HG03575 (cell line): ENCODE data around the gene RNF8.
"Not testable (repeated sequence)": the region's sequence is repeated elsewhere in the genome, so short reads cannot be mapped to it uniquely, and the experiment has no call there.

Source experiments
- ATAC-seq: cut with Tn5 transposase; IDR thresholded peaks from one replicate; pipeline ENCODE4 v1.9.1; 2021; ENCODE audit not compliant: unreplicated experiment, insufficient number of reproducible peaks, low FRiP score; ENCODE audit errors: extremely low read depth

RNF8 gene

DNA sequence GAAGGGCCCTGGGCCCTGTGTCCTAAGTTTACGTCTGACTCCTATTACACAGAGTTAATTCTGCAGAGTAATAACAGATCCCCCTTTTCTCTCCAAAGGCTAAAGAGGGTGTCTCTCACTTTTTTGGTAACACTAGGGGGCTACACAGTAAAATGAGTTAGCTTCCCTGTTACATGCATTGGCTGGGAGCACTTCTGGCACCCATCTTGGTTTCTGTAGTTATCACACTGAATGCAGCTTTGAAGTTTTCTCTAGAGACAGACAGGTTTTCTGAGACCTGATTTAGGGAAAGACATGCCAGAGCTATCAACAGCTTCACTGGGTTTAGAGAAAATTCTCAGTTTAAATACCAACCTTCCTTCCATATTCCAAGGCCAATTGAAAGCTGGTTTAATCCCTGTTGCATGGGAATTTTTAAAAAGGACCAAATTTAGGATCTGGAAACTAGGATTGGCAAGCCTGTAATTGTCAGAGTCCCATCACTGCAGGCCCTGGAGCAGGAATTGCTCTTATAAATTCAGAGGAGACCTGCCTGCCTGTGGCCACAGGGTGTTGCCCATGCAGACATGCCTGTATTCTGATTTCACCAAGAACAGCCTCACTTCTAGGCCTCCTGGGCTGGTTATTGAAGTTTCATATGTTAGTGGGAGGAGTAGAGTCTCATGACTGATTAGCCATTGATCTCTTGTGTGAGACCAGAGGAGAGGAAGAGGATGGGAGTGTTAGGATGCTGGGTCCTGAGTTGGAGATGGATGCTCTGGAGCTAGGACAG lies 29.4 kb downstream of the RNF8 start:
- no peak for ATAC-seq

DNA sequence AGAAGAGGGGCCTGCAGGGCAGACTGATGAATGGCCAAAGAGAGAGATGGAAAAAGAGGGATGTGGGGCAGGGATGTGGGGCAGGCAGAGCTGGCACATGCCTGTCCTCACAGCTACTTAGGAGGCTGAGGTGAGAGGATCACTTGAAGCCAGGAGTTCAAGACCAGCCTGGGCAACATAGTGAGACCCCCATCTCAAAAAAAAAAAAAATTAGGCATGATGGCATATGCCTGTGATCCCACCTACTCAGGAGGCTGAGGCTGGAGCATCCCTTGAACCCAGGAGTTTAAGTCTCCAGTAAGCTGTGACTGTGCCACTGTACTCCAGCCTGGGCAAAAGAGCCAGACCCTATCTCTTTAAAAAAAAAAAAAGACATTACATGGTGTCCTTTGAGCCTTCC lies 34.8 kb downstream of the RNF8 start:
- no peak for ATAC-seq

DNA sequence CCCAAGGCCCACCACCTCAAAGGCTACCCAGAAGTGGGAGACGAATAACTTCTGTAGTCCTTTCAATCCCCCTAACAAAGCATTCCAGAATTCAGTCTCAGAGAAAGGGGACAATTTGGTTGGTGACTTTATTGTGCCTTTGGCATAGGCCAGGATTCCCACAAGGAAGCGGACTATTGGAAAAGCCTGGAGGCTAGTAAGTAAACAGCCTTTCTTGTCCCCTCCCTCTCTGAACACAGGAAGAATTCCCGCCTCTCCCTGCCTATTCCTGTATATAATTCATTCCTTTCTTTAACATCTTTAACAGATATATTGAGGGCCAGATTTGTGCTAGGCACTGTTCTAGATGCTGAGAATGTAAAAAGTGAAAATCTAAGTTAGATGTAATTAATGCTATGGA lies 36.1 kb downstream of the RNF8 start:
- ATAC-seq = no peak

DNA sequence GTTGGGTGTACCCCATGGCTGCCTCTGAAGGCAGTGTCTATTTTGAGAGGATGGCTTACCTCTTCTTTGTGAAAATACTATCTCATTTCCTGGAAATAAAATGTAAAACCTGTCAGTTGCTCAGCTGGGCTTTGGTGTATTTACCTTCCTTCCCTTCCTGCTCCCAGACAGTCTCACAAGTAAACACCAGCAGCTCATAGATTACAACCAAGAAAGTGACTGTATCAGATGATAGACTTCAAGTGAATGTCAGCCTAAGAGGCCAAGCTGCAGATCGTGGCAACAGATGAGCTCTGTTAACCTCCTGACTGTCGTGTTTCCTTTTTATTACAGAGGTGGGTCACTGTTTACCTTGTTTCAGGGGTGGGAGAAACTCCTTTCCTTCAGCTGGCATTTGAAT lies 37.3 kb downstream of the RNF8 start:
- no peak for ATAC-seq

DNA sequence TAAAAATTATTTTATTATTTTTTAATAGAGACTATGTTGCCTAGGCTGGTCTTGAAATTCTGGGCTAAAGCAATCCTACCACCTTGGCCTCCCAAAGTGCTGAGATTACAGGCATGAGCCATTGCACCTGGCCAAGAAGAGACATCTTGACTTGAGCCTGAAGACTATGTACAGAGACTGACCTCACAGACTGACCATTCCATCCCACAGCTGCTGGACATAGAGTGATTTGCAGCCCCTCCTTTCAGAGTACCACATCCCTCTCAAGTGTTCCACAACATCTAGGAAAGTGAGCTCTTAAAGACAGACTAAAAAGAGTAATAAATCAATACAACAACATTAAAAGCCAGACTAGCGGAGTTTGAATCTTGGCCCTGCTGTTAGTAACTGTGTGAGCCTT lies 39.0 kb downstream of the RNF8 start:
- ATAC-seq = no peak

DNA sequence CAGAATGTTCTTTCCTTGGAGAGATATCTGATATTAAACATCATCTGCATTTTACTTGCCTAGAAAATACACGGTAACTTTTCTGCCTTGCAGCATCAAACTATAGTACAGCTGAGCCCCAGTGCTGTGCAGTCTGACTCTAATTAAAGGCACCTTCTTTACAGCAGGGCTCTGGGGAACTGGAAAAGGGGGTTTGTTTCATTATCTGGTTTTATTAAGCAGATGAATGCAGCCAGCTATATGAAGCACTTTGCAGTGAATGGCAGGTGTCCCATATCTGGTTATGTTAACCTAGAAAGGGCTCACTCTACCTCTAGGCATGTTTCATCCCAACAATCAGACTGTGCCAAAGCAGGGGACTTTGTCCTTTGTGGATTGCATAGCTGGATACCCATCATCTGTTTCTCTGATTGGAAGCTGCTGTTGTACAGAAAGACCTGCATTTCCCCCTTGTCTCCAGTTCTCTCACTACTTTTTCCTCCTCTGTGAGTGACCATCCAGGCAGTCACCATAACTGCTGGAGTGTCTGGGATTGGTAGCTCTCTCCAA lies 39.7 kb downstream of the RNF8 start:
- no peak for ATAC-seq

DNA sequence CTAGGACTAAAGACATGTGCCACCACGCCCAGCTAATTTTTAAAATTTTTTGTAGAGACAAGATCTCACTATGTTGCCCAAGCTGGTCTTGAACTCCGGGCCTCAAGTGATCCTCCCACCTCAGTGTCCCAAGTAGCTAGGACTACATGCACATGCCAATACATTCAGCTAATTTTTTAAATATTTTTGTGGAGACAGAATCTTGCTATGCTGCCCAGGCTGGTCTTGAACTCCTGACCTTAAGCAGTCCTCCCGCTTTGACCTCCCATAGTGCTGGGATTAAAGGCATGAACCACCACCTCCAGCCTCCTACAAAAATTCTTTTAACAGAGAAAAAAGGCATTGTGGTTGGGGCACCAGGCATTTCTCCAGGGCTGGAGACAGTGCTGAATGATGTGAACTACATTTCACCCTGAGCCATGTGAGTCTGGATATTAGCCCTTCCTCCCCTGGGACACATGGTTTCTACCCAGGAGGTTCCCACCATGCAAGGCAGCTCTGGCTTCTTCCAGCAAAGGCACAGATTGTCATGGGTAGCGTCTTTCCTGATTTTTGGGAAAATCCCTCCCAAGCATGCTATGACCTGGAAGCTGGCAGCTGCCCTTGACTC lies 42.9 kb downstream of the RNF8 start:
- no peak for ATAC-seq

DNA sequence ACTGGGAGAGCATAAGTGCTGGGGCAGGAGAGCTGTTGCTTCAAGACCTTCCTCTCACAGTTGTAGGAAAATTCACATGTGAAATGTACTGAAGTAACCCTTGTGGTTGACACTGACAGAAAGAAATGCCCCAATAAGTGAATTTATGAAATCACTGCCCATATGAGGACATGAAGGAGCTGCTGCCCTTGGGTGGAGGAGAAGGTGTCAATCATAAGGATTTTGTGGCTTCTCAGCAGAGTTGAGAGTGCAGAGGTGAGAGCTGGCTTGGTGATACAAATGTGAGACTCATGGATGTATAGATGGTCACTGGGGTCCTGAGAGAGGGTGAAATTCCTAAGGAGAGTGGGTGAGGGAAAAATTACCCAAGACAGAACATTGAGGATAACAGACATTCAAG lies 45.3 kb downstream of the RNF8 start:
- no peak for ATAC-seq

DNA sequence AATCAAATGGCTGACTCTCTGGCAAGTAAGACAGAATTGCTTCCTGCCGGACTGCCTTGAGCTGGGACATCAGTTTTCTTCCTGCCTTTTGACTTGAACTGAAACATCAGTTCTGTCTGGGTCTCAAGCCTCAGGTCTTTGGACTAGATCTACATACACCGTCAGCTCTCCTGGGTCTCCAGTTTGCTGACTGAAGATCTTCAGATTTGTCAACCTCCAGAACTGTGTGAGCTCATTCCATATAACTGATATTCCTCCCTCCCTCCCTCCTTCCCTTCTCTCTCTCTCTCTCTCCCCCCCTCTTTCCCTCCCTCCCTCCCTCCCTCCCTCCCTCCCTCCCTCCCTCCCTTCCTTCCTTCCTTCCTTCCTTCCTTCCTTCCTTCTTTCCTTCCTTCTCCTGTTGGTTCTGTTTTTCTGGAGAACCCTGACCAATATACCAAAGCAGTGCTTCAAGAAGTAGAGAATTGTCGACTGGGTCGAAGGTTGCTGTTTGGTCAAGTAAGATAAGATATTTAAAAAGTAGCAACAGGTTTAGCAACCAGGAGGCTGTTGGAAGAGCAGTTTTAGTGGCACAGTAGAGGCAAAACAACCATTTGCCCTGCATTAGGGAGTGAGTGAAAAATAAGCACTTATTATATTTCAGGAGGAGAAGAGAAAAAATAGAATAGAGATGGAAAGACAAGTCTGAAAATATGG lies 46.2 kb downstream of the RNF8 start:
- no peak for ATAC-seq

DNA sequence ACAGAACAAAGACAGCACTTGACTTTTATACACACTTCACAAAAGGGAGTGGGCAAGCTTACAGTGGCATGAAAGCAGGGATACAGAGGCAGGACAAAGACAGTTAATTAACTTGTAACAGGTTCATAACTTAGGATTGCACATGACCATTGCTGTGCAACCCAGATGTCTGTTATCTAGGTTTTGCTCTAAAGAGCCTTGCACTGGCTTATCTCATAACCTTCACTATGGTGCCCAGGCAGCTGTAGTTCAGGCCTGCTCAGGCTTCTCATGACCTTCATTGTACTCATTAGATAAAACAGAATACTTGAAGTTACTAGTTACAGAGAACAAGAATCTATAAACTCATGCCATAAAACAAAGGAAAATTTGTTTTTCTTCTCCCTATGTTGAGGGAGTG lies 47.9 kb downstream of the RNF8 start:
- not testable (repeated sequence) for ATAC-seq

DNA sequence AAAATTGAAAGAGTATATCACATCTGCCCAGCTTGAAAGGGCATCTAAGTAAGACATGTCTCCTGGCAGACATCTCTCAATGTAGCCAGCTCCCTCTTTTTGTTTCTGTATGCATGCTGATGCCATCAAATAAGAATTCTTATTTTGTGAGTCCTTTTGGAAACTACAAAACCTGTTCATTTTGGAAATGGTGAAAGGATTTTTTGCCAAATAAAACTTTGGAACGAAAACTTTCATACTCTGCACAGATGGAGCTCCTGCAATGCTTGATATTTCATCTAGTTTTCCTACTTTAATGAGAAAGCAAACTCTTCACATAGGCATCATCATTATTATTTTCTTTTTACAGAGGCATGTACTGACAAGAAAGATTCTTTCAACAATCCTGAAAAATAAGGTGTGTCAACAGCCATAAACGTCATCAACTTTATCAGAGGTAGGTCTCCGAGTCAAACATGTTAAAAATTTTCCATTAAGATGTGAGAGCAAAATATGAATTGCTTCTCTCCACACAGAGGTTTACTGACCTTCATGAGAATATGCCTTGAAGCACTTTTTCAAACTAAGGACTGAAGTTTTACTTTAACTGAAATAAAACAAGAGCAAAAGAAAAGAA lies 53.1 kb downstream of the RNF8 start:
- ATAC-seq = no peak

DNA sequence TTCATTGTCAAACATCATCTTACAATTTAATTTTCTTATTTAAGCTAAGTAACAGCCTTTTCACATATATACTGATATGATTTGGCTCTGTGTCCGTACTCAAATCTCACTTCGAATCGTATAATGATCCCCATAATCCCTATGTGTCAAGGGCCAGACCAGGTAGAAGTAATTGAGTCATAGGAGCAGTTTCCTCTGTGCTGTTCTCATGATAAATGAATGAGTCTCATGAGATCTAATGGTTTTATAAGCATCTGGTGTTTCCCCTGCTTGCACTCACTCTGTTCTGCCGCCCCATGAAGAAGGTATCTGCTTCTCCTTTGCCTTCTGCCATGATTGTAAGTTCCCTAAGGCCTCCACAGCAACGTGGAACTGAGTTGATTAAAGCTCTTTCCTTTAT lies 54.2 kb downstream of the RNF8 start:
- no peak for ATAC-seq

DNA sequence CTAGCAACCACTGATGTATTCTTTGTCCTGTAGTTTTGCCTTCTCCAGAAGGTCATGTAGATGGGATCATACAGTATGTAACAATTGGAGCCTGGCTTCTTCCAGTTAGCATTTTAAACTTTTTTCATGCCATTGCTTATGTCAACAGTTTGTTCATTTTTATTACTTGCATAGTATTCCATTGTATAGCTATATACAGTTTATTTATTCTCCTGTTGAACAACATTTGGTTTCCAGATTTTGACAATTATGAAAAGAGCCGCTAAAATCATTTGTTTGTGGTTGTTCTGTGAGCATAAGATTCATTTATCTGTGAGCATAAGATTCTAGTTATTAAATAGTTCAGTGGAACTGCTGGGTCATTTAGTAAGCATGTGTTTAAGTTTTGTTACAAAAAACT lies 55.7 kb downstream of the RNF8 start:
- ATAC-seq = no peak

DNA sequence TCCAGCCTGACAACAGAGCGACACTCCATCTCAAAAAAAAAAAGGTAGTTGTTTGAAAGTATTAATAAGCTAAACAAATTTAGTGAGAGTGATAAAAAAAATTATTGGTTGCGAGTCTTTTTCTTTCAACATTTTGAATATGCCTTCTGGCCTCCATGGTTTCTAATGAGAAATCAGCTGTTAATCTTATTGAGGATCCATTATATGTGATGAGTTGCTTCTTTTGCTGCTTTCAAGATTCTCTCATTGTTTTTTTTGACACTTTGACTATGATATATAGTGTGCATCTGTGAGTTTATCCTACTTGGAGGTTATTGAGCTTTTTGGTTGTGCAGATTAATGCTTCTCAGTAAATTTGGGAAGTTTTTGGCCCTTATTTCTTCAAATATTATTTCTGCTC lies 63.6 kb downstream of the RNF8 start:
- no peak for ATAC-seq

DNA sequence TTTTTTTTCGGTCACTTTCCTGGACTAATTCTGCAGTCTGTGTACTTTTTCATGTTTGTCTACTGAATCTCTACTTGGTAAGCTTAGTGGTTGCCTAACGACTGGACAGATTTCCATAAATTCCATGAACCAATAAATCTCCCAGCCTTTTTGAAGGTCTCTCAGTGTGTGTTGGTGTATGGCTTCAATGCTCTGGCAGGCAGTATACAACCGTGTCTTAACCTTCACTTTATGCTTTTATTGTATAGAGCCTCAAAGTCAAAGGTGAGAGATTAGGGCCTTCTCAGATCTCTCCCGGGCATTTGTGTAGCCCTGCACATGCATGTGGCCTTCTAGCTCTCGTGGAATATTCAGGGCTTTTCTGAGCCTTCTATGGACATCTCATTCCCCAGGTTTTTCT lies 64.9 kb downstream of the RNF8 start:
- no peak for ATAC-seq

DNA sequence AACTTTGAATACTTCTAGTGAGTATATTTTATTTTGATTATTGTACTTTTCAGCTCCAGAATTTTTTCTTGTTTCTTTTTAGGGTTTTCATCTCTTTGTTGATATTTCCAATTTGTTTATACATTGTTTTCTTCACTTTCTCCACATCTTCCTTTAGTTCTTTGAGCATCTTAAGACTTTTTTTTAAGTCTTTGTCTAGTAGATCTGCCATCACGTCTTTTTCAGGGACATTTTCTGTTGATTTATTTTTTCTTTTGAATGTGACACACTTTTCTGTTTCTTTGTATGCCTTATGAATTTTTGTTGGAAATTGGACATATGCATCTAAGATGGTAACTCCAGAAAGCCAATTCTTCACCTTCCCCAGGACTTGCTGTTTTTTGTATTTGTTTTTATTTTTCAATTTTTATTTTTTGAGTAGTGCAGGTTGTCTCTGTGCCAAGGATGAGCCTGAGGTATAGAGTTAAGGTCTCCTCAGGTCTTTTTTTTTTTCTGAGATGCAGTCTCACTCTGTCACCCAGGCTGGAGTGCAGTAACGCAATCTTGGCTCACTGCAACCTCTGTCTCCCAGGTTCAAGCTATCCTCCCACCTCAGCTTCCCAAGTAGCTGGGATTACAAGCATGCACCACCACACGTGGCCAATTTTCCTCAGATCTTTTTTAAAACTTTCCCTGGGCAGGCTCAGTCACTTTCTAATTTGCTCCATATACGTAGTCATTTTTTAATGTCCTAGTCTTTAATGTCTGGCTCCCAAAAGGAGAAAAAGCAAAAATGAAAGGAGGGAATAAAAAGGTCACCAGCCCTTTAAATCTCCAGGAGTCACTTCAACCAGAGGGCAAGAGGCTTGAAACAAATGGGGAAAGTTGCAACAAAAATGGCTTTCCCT lies 72.5 kb downstream of the RNF8 start:
- ATAC-seq = no peak

DNA sequence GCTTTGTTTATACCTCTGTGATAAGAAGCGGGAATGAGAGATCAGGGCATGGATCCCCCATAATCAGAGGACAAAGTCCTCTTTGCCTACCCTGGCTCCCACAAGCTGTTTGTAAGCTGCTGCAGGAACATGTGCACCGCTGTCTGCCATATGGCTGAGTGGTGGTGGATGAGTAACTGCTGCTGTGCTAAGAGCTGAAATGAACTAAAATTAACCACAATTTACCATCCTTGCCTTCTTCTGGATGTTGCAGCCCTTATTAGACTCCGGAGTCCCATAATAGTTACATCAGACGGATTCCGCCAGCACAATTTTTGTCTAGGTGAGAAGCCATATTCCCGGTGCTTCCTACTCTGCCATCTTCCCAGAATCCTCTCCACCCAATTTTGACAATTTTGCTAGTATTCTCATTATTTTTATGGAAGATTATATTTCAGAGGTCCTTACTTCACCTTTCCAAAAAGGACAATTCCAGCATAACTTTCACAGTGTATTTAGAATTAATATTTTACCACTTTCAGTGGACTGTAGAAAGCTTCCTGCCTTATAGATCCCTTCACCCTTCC lies 73.2 kb downstream of the RNF8 start:
- ATAC-seq = no peak

DNA sequence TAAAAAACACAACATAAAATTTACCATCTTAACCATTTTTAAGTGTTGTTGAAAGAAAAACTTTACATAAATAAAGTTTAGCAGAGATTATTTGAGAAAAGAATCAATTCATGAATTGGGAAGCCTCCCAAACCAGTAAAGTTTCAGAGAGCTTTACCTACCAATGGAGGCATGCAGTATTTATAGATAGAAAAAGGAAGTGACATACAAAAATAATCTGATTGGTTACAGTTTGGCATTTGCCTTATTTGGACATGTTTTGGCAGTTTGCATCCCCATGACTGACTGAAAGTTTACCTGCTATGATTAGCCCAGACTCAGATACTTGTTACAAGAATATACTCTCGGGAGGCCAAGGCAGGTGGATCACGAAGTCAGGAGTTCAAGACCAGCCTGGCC lies 75.6 kb downstream of the RNF8 start:
- no peak for ATAC-seq

DNA sequence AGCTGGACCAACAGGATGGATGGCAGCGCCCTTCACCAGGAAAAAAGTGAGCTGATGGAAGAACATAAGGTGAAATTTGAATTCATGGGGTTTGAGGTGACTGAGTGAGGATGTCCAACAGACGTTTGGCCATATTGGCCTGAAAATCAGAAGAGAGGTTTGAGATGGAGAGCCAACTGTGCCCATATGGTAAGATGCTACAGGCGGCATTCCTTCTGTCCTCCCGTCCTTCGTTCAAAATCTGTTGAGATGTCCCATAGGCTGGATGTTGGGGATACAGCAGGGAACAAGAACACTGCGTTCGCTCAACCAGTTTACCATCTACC lies 78.8 kb downstream of the RNF8 start:
- no peak for ATAC-seq
